Glomerular visceral epithelial cell (primary cell): ENCODE data around the gene CHRDL1.
A peak's percentile ranks its signal among the peaks of the same experiment; 100 is the strongest.
"Not testable (repeated sequence)": the region's sequence is repeated elsewhere in the genome, so short reads cannot be mapped to it uniquely, and the experiment has no call there.

ENCODE experiments used
- DNase-seq: peaks from one replicate; pipeline ENCODE4 v3.0.0-alpha.2; 2016; ENCODE audit errors: extremely low spot score

Gene CHRDL1

GRCh38 chrX:110665223-110666002 is 130.2 kb downstream of the CHRDL1 start:
- DNase-seq, result peak; percentile 17

DNA sequence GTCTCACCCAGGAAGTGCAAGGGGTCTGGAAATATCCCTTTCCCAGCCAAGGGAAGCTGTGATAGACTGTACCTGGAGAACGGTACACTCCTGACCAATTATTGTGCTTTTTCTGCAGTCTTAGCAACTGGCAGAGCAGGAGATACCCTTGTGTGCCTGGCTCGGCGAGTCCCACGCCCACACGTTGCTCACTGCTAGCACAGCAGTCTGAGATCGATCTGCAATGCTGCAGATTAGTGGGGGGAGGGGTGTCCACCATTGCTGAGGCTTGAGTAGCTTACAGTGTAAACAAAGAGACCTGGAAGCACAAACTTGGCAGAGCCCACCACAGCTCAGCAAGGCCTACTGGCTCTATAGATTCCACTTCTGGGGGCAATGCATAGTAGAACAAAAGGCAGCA is 138.5 kb downstream of the CHRDL1 start:
- no peak for DNase-seq

DNA sequence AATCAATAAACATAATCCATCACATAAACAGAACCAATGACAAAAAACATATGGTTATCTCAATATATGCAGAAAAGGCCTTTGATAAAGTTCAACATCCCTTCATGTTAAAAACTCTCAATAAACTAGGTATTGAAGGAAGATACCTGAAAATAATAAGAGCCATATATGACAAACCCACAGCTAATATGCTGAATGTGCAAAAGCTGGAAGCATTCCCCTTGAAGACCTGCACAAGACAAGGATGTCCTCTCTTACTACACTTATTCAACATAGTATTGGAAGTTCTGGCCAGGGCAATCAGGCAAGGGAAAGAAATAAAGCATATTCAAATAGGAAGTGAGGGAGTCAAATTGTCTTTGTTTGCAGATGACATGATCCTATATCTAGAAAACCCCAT is 141.3 kb downstream of the CHRDL1 start:
- DNase-seq, result not testable (repeated sequence)

DNA sequence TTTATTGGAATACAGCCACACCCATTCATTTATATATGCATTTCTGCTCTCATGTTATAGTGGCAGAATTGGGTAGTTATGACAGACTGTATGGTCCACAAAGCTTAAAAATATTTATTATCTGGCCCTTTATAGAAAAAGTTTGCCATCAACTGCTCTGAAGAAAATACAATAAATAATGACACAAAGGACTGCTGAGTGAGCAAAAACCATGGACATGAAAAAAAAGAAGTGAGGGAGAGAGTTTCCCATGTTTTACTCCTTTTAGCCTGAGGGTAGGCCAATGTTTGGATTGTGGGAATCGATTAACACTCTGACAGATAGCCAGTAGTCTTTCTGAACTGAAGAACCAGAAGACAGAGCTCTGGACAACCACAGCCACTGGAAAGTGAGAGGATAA is 149.2 kb downstream of the CHRDL1 start:
- DNase-seq, result no peak
